HCT116 (cell line): ENCODE data around the gene SIRT6. TPM values are rescaled to one million over a fixed set of nuclear protein-coding genes. Genes with fewer than 3 reads are reported as not detected.

Source experiments
- ATAC-seq: fragments of 200-7000 bp; cut with Tn5 transposase; 2 replicates; pipeline ENCODE4 v1.9.1; 2020; ENCODE audit warnings: mild to moderate bottlenecking, moderate library complexity
- BruUV-seq: library from RNA; stranded (reverse); fragments of 400-500 nt; replicated peaks from 2 replicates; lab custom pipeline; 2021; lab: Mats Ljungman, UMichigan
- CTCF ChIA-PET: fragments of 300-600 bp; sonication (Branson Sonifier 250); formaldehyde crosslinking; loops from one replicate; lab custom pipeline; 2021; ENCODE audit warnings: antibody characterized with exemption; lab: Charles Lee
- POLR2A ChIA-PET: fragments of 300-600, 350-600 bp; sonication (Branson Sonifier 250); formaldehyde crosslinking; loops from one replicate; lab custom pipeline; 2021; ENCODE audit warnings: antibody characterized with exemption; lab: Charles Lee
- RAD21 ChIA-PET, 2 experiments: fragments of 300-600 bp; sonication (Branson Sonifier 250); formaldehyde crosslinking; loops; one replicate each; lab custom pipeline; 2023; ENCODE audit warnings: low total read pairs in 2 of 2; ENCODE audit not compliant: uncharacterized antibody in 2 of 2, unreplicated experiment in 2 of 2, low non-redundant PET in 1 of 2; lab: Charles Lee
- DNase-seq: peaks from one replicate; pipeline ENCODE4 v3.0.0-alpha.2; 2010; ENCODE audit warnings: low read depth, low spot score
- H2AFZ ChIP-seq: fragments of 200-600 bp; shearing (Covaris generic), sonication (generic); 2 replicates; pipeline ENCODE4 v1.6.1; 2017; ENCODE audit warnings: low read depth, mixed run types, mixed read lengths, antibody characterized with exemption, low read length; ENCODE audit not compliant: poor library complexity, severe bottlenecking
- H3K27ac ChIP-seq: 2 replicates; pipeline ENCODE4 v1.5.1; 2012; ENCODE audit warnings: low read depth, low read length
- H3K27me3 ChIP-seq: fragments of 200-600 bp; sonication (generic); 2 replicates; pipeline ENCODE4 v1.6.1; 2016; ENCODE audit warnings: mixed run types, low read length, mixed read lengths; ENCODE audit not compliant: insufficient read depth
- H3K36me3 ChIP-seq, 2 experiments: fragments of 200-500 bp in 1 of 2; fragments of 200-600 bp in 1 of 2; sonication (Bioruptor generic) in 1 of 2; sonication (generic) in 1 of 2; 2 replicates each; pipeline versions ENCODE4 v1.5.1 to v1.6.1; 2014 to 2016; ENCODE audit warnings: low read length in 2 of 2, inconsistent platforms in 1 of 2, mixed read lengths in 1 of 2, mixed run types in 1 of 2; ENCODE audit not compliant: insufficient read depth in 2 of 2, control insufficient read depth in 1 of 2
- H3K4me1 ChIP-seq, 2 experiments: fragments of 200-600 bp in 1 of 2; sonication (generic) in 1 of 2; 2 replicates each; pipeline versions ENCODE4 v1.5.1 to v1.6.1; 2012 to 2017; ENCODE audit warnings: low read length in 2 of 2, inconsistent platforms in 1 of 2, mild to moderate bottlenecking in 1 of 2, mixed read lengths in 1 of 2, mixed run types in 1 of 2, moderate library complexity in 1 of 2; ENCODE audit not compliant: insufficient read depth in 2 of 2, control insufficient read depth in 1 of 2
- H3K4me2 ChIP-seq: fragments of 200-600 bp; sonication (generic); 2 replicates; pipeline ENCODE4 v1.6.1; 2017; ENCODE audit warnings: mixed run types, low read length, mixed read lengths
- H3K4me3 ChIP-seq, 2 experiments: fragments of 200-600 bp in 1 of 2; sonication (generic) in 1 of 2; replicated peaks in 1 of 2; 2 replicates each; pipeline ENCODE4 v1.5.1; 2011 to 2016; ENCODE audit warnings: low read length in 2 of 2, control low read depth in 1 of 2, low read depth in 1 of 2, mild to moderate bottlenecking in 1 of 2, mixed read lengths in 1 of 2, mixed run types in 1 of 2
- H3K79me2 ChIP-seq: fragments of 200-600 bp; sonication (generic); 2 replicates; pipeline ENCODE4 v1.6.1; 2017; ENCODE audit warnings: mild to moderate bottlenecking, mixed run types, low read length, moderate library complexity, mixed read lengths; ENCODE audit not compliant: insufficient read depth
- H3K9ac ChIP-seq: fragments of 200-600 bp; sonication (generic); 2 replicates; pipeline ENCODE4 v1.6.1; 2016; ENCODE audit warnings: low read length, mixed read lengths
- H3K9me2 ChIP-seq: fragments of 200-600 bp; sonication (generic), shearing (Covaris generic); 2 replicates; pipeline ENCODE4 v1.6.1; 2017; ENCODE audit warnings: mixed run types, mild to moderate bottlenecking, moderate library complexity; ENCODE audit not compliant: insufficient read depth
- H3K9me3 ChIP-seq, 2 experiments: fragments of 200-500 bp in 1 of 2; fragments of 200-600 bp in 1 of 2; sonication (Bioruptor generic) in 1 of 2; sonication (generic) in 1 of 2; 2 replicates each; pipeline ENCODE4 v1.6.1; 2014 to 2017; ENCODE audit warnings: low read length in 2 of 2, mixed read lengths in 2 of 2, inconsistent platforms in 1 of 2, low read depth in 1 of 2, mild to moderate bottlenecking in 1 of 2, mixed run types in 1 of 2, moderate library complexity in 1 of 2; ENCODE audit not compliant: control insufficient read depth in 1 of 2, insufficient read depth in 1 of 2
- H4K20me1 ChIP-seq: fragments of 200-600 bp; sonication (generic), shearing (Covaris generic); 2 replicates; pipeline ENCODE4 v1.6.1; 2017; ENCODE audit warnings: mixed run types, mild to moderate bottlenecking, moderate library complexity; ENCODE audit not compliant: insufficient read depth
- EZH2phosphoT487 ChIP-seq: fragments of 200-600 bp; IDR thresholded peaks from 2 replicates; pipeline ENCODE4 v1.6.1; 2018; ENCODE audit warnings: antibody characterized with exemption, borderline replicate concordance
- REST ChIP-seq: IDR thresholded peaks from 2 replicates; pipeline ENCODE4 v1.6.1; 2012; ENCODE audit warnings: low read depth
- SRF ChIP-seq: IDR thresholded peaks from 2 replicates; pipeline ENCODE4 v1.6.1; 2012; ENCODE audit warnings: low read depth
- ZNF274 ChIP-seq: fragments of 200-500 bp; sonication (Bioruptor generic); IDR thresholded peaks from 2 replicates; pipeline ENCODE4 v1.6.1; 2014; ENCODE audit warnings: mild to moderate bottlenecking, low read depth, low read length, inconsistent platforms
- intact Hi-C: fragments of 100-400 bp; cut with micrococcal nuclease; formaldehyde crosslinking; loops from 2 replicates; pipeline ENCODE4 v1.10.0; 2022
- total RNA-seq: library from RNA; stranded (reverse); gene quantifications from one replicate; pipeline ENCODE4 v1.2.1, GENCODE V29; 2021; ENCODE audit not compliant: unreplicated experiment
- TF ChIP-seq, protein P1 (sequence below): IDR thresholded peaks from 2 replicates; pipeline ENCODE4 v1.6.1; 2012

The SIRT6 gene
- total RNA-seq, 1 experiment from 2014 or later, result 36.3 TPM

DNA sequence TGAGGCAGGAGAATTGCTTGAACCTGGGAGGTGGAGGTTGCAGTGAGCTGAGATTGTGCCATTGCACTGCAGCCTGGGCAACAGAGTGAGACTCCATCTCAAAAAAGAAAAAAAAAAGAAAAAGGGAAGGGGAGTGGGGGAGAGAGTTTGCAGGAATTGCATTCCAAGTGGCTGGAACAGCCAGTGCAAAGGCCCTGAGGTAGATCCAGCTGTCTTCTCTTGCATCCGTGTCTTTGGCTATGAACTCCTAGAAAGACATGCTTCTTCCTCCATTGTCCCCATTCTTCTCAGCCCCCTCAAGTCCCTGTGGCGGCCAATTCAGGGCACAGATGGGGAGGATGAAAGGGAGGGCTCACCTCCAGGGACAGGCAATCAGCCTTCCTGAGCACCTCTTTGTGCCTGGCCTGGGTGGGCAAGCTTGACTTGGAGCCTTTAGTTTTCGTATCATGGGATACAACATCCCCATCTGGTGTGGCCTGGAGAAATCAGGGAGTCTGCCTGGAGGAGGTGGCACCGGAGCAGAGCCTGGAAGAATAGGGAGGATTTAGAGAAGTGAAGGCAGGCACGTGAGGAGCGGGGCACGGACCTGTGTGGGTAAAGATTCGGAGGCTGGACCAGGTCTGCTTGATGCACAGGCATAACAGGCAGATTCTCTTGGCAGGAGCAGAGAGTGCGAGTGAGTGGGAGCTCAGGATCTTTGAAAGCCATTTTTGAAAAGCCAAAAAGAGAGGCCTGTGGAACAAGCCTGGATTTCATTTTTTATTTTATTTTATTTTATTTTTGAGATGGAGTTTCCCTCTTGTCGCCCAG is 5.2 kb upstream of the SIRT6 start:
- no TSS peak for BruUV-seq
- ATAC-seq (no peak), DNase-seq (no peak)
- no peaks in the 10 kb centered on the region for H3K27me3 ChIP-seq
- RAD21 ChIA-PET, result no interaction called here
- intact Hi-C loops, result loop anchor here (5.0 kb wide), 2 partner anchors 45 to 200 kb away; partner anchors contain the start of gene EEF2
- no peak overlapping the region for H3K4me2 ChIP-seq
- POLR2A ChIA-PET, result no interaction called here
- no peak overlapping the region for H2AFZ ChIP-seq
- H3K9me3 ChIP-seq, result no peaks in the 10 kb centered on the region
- peaks cover 0 to 15% of the 10 kb centered on the region in 2 experiments; a peak in 2 of 4 replicates for H3K4me1 ChIP-seq
- CTCF ChIA-PET, result interaction anchor here (0.7 to 1.7 kb wide), 3 partner anchors 13 to 418 kb away, joined by 3 to 13 read pairs (median 6); no protein-coding TSS in a partner anchor
- no peak for TF ChIP-seq SRF
- TF ChIP-seq REST, result no peak
- no peak for TF ChIP-seq EZH2phosphoT487
- no peak for TF ChIP-seq ZNF274
- TF ChIP-seq, protein P1, sequence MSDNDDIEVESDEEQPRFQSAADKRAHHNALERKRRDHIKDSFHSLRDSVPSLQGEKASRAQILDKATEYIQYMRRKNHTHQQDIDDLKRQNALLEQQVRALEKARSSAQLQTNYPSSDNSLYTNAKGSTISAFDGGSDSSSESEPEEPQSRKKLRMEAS, result no peak
- H3K9me2 ChIP-seq, result no peaks in the 10 kb centered on the region
- no peaks in the 10 kb centered on the region for H3K79me2 ChIP-seq
- H4K20me1 ChIP-seq, result no peaks in the 10 kb centered on the region
- H3K36me3 ChIP-seq, result no peaks in the 10 kb centered on the region
- no peak overlapping the region for H3K27ac ChIP-seq
- no peak overlapping the region for H3K9ac ChIP-seq
- H3K4me3 ChIP-seq, result no peak overlapping the region
